Activated naive CD8-positive, alpha-beta T cell (primary cell): ENCODE measurements around the gene MEF2C.

ENCODE experiments used
- H3K27ac Mint-ChIP-seq: one replicate; pipeline ENCODE4 v1.8.0; 2021; ENCODE audit warnings: mixed read lengths
- H3K27me3 Mint-ChIP-seq: one replicate; pipeline ENCODE4 v1.8.0; 2021; ENCODE audit warnings: mixed read lengths
- H3K36me3 Mint-ChIP-seq: one replicate; pipeline ENCODE4 v1.8.0; 2021; ENCODE audit warnings: mixed read lengths
- H3K4me1 Mint-ChIP-seq: one replicate; pipeline ENCODE4 v1.8.0; 2021; ENCODE audit warnings: low read depth, mixed read lengths
- H3K4me3 Mint-ChIP-seq: one replicate; pipeline ENCODE4 v1.8.0; 2021; ENCODE audit warnings: mild to moderate bottlenecking, mixed read lengths
- H3K9me3 Mint-ChIP-seq: one replicate; pipeline ENCODE4 v1.8.0; 2021; ENCODE audit warnings: low read depth, mixed read lengths

Gene MEF2C

GRCh38 chr5:88761939-88762338, 121.0 kb downstream of the MEF2C start:
- Mint-ChIP-seq H3K36me3 (no peaks in the 10 kb centered on the region), H3K4me1 (peaks cover 5% of the 10 kb centered on the region), H3K27ac (no peak overlapping the region), H3K27me3 (peaks cover 8% of the 10 kb centered on the region), H3K4me3 (no peak overlapping the region), H3K9me3 (no peaks in the 10 kb centered on the region)

- no peak overlapping the region for H3K27ac Mint-ChIP-seq
- peaks cover 5% of the 10 kb centered on the region for H3K4me1 Mint-ChIP-seq
- no peak overlapping the region for H3K4me3 Mint-ChIP-seq
- H3K9me3 Mint-ChIP-seq: no peaks in the 10 kb centered on the region
- H3K36me3 Mint-ChIP-seq: no peaks in the 10 kb centered on the region
- peaks cover 8% of the 10 kb centered on the region for H3K27me3 Mint-ChIP-seq
Measured at GRCh38 chr5:88761269-88761850, 121.6 kb downstream of the MEF2C start.

DNA sequence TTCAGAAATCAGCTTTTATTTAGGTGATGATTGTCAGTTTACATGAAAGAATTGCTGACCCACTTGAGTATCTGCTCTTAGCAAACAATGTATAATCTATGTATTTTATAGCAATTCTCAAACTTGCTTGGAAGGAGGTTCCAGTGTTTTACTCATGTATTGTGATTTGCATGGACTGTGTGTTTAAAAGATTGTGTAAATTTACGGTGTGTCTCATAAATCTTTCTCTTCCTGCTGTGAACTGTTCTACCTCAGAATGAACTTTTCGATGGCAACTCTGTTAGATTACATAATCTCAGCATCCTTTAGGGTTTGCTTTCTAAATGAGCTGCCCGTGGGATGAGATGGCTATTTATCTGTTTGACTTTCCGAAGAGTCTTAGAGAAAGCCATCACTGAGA, 122.5 kb downstream of the MEF2C start:
- peaks cover 5% of the 10 kb centered on the region for H3K4me1 Mint-ChIP-seq
- H3K27me3 Mint-ChIP-seq: peaks cover 8% of the 10 kb centered on the region
- H3K4me3 Mint-ChIP-seq: no peak overlapping the region
- H3K27ac Mint-ChIP-seq: no peak overlapping the region
- no peaks in the 10 kb centered on the region for H3K36me3 Mint-ChIP-seq
- no peaks in the 10 kb centered on the region for H3K9me3 Mint-ChIP-seq

DNA sequence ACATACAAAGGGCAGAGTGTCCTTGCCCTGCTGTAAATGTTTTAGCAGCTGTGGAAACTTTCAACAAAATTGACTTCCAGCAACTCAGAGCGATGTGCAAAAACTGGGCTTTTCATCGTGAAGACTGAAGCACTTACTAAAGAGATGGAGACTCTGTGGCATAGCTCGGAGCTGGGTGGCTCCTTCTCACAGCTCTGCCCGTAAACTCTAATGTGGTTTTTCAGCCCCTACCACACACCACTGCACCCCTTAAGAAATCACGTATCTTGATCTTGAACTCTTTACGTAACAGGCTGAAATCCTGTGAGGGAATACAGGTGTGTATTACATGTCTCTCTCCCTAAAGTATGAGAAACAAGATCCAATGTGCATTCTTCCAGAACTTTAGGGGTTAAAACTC, 124.4 kb downstream of the MEF2C start:
- Mint-ChIP-seq H3K4me1 (peaks cover 5% of the 10 kb centered on the region), H3K27me3 (peaks cover 10% of the 10 kb centered on the region), H3K4me3 (no peak overlapping the region), H3K36me3 (no peaks in the 10 kb centered on the region), H3K9me3 (no peaks in the 10 kb centered on the region), H3K27ac (no peak overlapping the region)

DNA sequence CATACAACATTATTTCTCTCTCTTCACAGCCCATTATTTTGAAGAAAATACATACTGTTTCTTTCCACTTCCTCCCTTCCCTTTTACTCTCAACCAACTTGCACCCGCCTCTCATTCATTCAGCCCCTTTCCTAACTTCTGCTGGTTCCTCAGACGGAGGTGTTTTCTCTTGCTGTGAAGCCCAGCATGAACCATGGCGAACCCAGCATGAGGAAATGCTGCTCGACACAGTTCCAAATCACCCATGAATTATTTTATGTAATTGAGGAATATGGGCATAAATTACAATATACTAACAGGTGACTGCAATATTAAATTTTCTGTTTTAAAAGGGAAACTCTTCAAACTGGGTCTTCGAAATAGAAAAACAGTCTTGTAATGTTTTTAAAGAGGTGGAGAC, 124.8 kb downstream of the MEF2C start:
- no peak overlapping the region for H3K4me3 Mint-ChIP-seq
- H3K27ac Mint-ChIP-seq: no peak overlapping the region

DNA sequence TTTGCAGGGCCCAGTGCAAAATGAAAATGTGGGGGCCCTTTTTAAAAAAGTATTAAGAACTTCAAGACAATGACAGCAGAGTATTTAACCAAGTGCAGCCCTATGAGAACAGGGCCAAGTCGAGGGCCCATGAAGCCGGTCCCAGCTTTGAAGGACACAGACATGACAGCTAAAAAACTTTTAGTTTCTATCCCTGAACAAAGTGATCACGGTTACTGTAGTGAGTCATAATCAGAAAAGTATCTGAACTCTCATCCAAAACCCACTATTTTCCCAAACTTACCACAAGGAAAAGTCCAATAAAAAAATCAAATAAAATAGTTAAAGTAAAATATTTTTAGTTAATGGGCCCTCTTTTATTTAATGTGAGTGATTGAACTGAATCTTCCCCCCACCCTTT, 126.0 kb downstream of the MEF2C start:
- Mint-ChIP-seq H3K4me1 (peaks cover 5% of the 10 kb centered on the region), H3K27ac (no peak overlapping the region), H3K9me3 (no peaks in the 10 kb centered on the region), H3K36me3 (no peaks in the 10 kb centered on the region), H3K27me3 (peaks cover 10% of the 10 kb centered on the region), H3K4me3 (no peak overlapping the region)

More for the DNA sequence above, 124.8 kb downstream of the MEF2C start:
- Mint-ChIP-seq H3K9me3 (no peaks in the 10 kb centered on the region), H3K27me3 (peaks cover 10% of the 10 kb centered on the region), H3K4me1 (peaks cover 5% of the 10 kb centered on the region), H3K36me3 (no peaks in the 10 kb centered on the region)

DNA sequence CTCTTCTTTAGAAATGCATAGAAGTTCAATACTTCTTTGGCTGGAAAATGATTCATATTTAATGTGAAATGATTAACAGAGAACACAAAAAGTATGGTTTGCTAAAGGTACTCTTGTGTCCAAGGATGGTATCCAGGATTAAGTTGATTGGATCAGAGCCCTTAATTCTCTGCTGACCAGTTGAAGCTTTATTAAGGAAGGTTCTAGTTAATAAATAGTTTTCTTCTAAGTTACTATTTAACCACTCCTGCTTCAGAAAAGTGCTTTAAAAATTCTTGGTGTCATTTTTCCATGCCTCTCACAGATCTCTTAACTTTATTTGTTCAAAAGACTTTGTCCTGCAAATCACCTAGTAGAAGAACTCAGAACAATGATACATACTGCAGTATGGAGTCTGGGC, 134.3 kb downstream of the MEF2C start:
- Mint-ChIP-seq H3K27me3 (no peaks in the 10 kb centered on the region), H3K27ac (no peak overlapping the region), H3K4me3 (no peak overlapping the region), H3K36me3 (no peaks in the 10 kb centered on the region), H3K4me1 (peaks cover 7% of the 10 kb centered on the region), H3K9me3 (no peaks in the 10 kb centered on the region)

- Mint-ChIP-seq H3K36me3 (no peaks in the 10 kb centered on the region), H3K27ac (no peak overlapping the region), H3K27me3 (peaks cover 2% of the 10 kb centered on the region), H3K4me3 (no peak overlapping the region), H3K9me3 (no peaks in the 10 kb centered on the region), H3K4me1 (peaks cover 3% of the 10 kb centered on the region)
Measured at GRCh38 chr5:88746438-88746882, 136.5 kb downstream of the MEF2C start.

GRCh38 chr5:88745093-88745696, 137.8 kb downstream of the MEF2C start:
- Mint-ChIP-seq H3K4me3 (no peak overlapping the region), H3K27me3 (peaks cover 4% of the 10 kb centered on the region), H3K9me3 (no peaks in the 10 kb centered on the region), H3K27ac (no peak overlapping the region), H3K4me1 (no peaks in the 10 kb centered on the region), H3K36me3 (no peaks in the 10 kb centered on the region)

DNA sequence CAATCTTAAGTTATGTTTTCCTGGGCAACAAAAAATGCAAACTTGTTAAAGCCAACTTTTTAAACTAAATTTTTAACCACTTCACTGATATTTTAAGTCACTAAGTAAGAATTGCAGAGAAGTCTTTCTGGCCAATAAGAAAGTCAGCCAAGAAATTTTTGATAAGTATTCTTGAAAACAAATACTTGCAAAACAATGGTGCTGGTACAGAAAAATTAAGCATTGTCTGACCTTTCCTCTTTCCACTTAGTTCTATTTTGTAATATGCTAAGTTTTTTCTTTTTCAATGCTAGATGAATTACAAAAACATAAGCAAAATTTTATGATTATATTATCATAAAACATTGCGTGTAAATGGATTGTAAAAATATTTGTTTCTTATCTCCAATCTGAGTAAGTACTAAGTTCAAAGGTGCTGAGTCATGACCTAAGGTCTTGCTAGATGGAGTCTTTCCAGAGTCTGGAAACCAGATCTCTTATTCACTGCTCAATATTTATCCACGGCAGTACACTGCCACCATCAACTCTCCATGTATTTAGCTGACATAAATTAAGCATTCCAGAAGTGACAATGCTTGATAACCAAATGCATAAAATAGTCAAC, 139.7 kb downstream of the MEF2C start:
- Mint-ChIP-seq H3K27me3 (peaks cover 4% of the 10 kb centered on the region), H3K4me3 (no peak overlapping the region), H3K27ac (no peak overlapping the region), H3K36me3 (no peaks in the 10 kb centered on the region), H3K9me3 (no peaks in the 10 kb centered on the region), H3K4me1 (no peaks in the 10 kb centered on the region)

- Mint-ChIP-seq H3K4me1 (no peaks in the 10 kb centered on the region), H3K36me3 (no peaks in the 10 kb centered on the region), H3K4me3 (no peak overlapping the region), H3K9me3 (no peaks in the 10 kb centered on the region), H3K27me3 (peaks cover 4% of the 10 kb centered on the region), H3K27ac (no peak overlapping the region)
Measured at GRCh38 chr5:88741964-88742363, 141.0 kb downstream of the MEF2C start.

- no peaks in the 10 kb centered on the region for H3K36me3 Mint-ChIP-seq
- H3K4me3 Mint-ChIP-seq: no peak overlapping the region
- H3K27ac Mint-ChIP-seq: no peak overlapping the region
- no peaks in the 10 kb centered on the region for H3K4me1 Mint-ChIP-seq
- no peaks in the 10 kb centered on the region for H3K9me3 Mint-ChIP-seq
- peaks cover 7% of the 10 kb centered on the region for H3K27me3 Mint-ChIP-seq
Measured at GRCh38 chr5:88740604-88741185, 142.3 kb downstream of the MEF2C start.

- Mint-ChIP-seq H3K9me3 (no peaks in the 10 kb centered on the region), H3K27me3 (peaks cover 10% of the 10 kb centered on the region), H3K4me1 (peaks cover 4% of the 10 kb centered on the region), H3K4me3 (no peak overlapping the region), H3K27ac (no peak overlapping the region), H3K36me3 (no peaks in the 10 kb centered on the region)
Measured at GRCh38 chr5:88736494-88736893, 146.5 kb downstream of the MEF2C start.

- H3K27ac Mint-ChIP-seq: no peak overlapping the region
- no peak overlapping the region for H3K4me3 Mint-ChIP-seq
- peaks cover 9% of the 10 kb centered on the region for H3K27me3 Mint-ChIP-seq
- no peaks in the 10 kb centered on the region for H3K9me3 Mint-ChIP-seq
- H3K4me1 Mint-ChIP-seq: peaks cover 4% of the 10 kb centered on the region
- H3K36me3 Mint-ChIP-seq: no peaks in the 10 kb centered on the region
Measured at GRCh38 chr5:88734983-88735382, 148.0 kb downstream of the MEF2C start.

DNA sequence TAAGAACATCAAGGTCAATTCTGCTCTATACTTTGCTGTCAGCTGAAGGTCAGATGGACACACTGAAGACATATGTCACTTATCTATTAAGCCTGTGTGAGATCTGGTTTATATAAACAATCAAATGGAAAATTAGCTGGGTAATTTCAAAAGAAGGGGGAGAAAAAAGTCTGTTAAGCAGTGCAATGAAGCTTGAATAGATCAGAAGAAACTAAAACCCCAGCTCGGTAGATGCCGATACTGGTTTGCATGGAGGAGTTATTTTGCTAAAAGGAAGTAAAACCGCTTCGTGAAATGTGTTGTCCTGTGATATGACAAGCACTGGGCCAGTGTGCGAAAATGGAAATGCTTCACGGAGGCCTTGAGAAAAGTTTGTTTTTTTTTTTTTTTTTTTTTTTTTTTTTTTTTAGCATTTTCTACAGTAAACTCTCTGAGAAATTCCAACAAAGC, 148.8 kb downstream of the MEF2C start:
- Mint-ChIP-seq H3K36me3 (no peaks in the 10 kb centered on the region), H3K4me3 (no peak overlapping the region), H3K4me1 (peaks cover 4% of the 10 kb centered on the region), H3K27me3 (peaks cover 10% of the 10 kb centered on the region), H3K9me3 (no peaks in the 10 kb centered on the region), H3K27ac (no peak overlapping the region)
